MV-4-11 (cell line): ENCODE measurements around the gene MCC.

Experiments used
- DNase-seq: peaks from one replicate; lab custom pipeline; 2025; lab: John Stamatoyannopoulos, UW

The MCC gene

DNA sequence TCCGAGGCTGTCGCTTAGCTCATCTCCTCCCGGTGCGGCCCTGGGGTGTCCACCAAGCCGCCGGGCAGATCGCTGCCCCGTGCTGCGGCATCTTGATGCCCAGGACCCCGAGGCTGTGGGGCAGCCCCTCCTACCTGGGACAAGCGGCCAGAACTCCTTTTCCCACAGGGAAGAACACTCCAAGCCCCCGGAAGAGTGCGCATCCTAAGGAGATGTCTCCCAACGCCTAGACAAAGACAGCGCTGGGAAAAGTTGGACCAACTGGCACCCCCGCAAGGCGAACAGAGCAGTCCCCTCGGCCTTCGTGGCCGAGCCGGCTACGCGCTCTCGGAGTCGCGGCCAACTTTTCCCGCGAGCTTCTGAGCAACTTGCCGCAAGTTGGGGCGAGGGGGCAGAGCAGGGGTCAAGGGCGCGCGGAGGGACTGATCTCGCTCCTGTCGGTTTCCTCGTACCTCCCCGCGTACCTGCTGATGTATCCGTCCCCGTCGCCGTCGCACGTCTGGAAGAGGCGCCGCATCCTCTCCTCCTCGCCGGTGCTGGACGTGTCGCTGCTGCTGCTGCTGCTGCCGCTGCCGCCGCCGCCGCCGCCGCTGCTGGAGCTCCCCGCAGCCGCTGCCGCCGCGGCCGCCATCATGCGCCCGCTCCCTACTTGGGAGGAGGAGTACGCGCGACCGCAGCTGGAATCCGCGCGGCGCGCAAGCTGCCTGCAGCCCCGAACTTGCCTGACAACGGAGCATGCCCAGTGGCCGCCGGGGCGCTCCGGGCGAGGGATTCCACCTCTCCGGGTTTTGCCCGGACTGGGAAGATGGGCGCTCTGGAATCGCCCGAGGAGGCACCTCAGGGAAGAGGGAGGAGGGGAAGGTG lies at the start of gene MCC:
Gene MCC, minus strand, starts transcription at position 673 of the 864 bp plus-strand sequence.
- peak; percentile 17 for DNase-seq

DNA sequence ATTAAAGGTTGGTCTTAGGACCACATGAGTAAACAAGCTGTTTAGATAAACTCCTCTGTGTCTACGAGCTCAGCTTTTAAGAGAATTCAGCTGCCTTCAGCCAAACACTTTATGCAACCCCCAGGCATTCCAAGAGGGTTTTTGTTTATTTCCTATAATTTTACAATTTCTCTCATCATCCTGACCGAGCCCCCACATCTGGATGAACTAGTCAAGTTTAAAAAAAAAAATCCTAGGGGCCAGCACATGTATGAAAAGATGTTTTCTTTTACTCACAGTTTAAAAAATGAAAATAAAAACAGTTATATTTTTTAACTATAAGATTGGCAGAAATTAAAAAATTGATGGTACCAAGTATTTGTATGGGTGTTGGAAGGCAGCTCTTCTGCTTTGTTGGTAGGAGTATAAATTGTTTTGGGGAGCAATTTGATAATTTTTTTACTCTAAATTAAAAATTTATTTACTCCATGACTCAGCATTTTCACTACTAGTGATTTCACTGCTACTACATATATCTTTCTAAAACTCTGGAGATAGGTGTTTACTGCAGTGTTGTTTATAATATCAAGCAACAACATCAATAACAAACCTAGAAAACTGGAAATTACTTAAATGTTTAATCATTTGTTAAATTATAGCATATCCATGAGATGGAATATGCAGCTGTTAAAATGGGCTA lies 43.4 kb upstream of the MCC start:
- no peak for DNase-seq

- no peak for DNase-seq
These were observed 39.5 kb upstream of the MCC start for GRCh38 chr5:113527746-113528145.

GRCh38 chr5:113526421-113526820 lies 38.2 kb upstream of the MCC start:
- no peak for DNase-seq

DNA sequence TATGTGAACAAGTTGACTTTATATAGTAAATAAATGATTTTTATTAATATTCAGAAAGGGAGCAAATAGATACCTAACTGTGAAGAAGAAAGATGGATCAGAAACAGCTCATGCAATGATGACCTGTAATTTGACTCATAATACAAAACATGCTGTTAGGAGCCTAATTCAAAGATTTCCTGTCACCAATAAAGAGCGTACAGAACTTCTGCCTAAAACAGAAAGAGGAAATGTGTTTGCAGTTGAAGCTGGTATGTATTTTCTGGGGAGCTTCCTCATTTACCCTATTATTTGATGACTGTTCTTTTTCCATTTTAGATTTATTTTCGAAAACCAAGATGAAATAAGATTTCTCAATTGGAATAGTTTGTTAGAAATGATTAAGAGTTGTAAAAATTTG lies 36.7 kb upstream of the MCC start:
- peak; percentile 89 for DNase-seq

GRCh38 chr5:113523168-113523567 lies 34.9 kb upstream of the MCC start:
- no peak for DNase-seq

- DNase-seq: no peak
These were observed 32.6 kb upstream of the MCC start for GRCh38 chr5:113520899-113521298.

- DNase-seq: no peak
These were observed 32.2 kb upstream of the MCC start for GRCh38 chr5:113520429-113520828.

DNA sequence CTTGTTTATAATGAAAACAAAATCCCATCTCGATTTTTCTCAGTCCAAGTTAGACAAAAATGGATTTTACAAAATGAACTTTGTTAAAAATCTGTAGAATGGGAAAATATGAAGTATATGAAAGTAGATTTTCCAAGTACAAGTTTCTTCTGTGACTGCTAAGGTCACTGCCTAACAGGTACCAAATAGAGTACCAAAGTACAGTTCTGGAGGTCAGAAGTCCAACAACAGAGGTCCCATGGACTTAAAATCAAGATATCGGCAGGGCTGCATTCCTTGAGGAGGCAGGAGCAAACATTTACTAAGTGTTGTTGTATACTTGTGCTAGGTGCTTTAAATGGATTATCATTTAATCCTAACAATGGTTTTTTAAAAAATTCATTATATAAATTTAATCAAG lies 31.2 kb upstream of the MCC start:
- no peak for DNase-seq

DNA sequence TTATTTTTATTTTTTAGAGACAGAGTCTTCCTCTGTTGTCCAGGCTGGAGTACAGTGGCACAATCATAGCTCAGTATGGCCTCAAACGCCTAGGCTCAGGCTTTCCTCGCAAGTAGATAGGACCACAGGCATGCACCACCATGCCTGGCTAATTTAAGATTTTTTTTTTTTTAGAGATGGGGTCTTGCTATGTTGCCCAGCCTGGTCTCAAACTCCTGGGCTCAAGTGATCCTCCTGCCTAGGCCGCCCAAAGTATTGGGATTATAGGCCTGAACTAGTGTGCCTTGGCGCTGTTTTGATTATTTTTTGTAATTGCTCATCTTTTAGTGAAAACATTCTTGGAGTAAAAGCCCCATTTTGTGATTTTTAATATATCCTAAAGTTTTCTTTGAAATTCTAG lies 30.6 kb upstream of the MCC start:
- DNase-seq: no peak

DNA sequence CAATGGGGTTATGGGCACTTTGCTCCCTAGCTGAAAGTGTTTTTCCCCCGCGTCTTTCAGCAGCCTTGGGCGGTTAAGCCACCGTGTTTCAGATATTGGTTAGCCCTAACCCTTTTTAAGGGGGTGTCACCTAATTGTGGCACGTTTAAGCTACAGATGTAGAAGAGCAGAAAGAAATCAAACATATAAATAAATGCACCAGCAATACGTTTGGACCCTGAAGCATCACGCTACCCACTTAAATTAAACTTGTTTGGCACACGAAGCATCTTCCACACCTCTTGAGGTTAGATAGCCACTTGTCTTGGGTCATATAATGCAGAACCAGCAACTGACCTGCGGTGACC lies 26.0 kb upstream of the MCC start:
- no peak for DNase-seq

DNA sequence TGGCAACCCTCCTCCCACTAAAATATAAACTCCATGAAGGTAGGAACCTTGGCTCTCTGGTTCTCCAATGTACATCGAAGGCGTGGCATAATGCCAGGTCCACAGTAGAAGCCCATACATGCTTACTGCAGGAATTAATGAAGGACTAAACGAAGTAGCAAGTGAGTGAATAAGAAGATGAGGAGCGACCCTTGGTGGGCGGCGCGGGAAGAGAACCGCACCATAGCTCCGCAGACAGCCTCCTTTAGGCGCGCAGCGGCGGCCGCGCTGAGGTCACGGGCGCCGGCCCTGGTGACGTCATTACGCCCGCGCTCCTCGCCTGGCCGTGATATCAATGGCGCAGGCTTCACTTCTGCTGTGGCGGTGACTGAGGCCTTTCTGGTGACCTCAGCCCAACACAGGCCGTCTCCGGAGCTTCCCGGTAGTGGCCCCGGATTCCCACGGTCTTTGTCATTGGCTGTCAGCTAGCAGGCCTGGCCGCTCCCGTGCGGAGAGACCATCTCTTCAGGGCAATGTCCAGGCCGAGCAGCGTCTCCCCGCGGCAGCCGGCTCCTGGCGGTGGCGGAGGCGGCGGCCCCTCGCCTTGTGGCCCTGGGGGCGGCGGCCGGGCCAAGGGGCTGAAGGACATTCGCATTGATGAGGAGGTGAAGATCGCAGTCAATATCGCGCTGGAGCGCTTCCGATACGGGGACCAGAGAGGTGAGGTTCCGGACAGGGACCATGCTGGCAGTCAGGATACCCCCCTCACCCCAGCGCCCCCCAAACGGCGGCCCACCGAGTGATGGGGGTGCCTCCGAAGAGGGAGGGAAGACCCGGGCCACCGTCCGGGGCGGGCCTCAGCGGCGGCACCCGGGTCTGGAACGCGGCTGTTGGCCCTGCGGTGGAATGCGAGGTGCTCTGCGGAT lies 25.4 kb upstream of the MCC start, which contains the start of gene YTHDC2:
Gene YTHDC2, plus strand, starts transcription at position 311 of the 905 bp plus-strand sequence. Its CDS starts 202 bp downstream, at position 513.
- peak; percentile 88 for DNase-seq

DNA sequence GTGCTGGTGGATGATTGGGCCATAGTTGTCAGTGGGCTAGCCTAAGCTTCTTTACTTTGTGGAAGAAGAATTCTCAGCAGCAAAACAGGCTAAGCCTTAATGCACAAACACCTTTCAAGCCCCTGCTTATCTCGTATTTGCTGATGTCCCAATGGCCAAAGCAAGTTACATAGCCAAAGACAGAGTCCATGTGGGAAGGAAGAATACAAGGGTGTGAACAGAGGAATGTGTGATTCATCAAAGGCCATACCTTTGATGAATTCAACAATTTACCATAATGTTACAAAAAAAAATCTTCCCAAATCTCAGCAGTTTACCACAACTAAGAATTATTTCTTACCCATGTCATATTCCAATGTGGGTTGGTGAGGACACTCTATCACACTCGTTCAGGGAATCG lies 24.1 kb upstream of the MCC start:
- no peak for DNase-seq

DNA sequence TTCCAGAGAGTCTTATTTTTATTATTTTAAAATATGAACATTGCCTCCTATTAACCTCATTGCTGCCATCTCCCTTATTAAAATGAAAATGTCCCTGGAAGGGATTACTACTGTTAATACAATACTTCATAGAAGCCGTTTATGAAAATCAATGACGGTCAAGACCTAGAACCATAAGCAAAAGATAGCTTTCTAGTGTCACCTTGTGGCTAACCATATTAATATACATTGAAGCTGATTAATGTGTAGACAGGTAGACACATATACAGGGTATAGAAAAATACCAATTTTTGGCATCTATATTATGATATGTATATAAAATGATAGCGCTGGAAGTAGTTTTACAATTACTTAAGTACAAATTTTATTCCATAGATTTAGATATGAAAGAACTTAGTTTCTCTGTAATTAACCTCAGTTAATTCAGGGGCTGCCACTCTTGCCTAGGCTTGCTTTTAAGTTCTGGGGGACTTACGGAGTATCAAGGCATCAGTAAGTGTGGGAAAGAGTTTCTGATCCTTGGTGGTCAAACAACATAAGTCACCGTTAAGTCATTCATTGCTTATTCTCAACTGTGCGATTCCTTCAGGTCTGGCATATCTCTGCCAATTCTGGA lies 22.7 kb upstream of the MCC start:
- DNase-seq: peak; percentile 24

DNA sequence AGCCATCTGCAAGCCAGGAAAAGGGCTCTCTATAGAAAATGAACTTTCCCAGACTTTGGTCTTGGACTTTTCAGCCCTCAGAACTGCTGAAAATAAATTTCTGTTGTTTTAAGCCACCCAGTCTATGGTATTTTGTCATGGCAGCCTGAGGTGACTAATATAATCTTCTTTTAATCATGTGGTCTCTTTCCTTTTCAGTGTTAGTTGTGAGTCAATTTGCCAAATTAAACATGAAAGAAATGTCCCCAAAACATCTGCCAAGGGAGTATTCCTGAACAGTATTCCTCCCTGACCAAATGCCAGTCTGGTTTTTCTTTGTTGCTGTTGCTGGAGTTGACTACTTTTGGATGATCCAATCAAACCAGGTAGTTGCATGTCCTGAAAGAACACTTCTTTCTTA lies 20.5 kb upstream of the MCC start:
- DNase-seq: peak; percentile 4

- DNase-seq: peak; percentile 77
These were observed 19.3 kb upstream of the MCC start for GRCh38 chr5:113507601-113508000.

DNA sequence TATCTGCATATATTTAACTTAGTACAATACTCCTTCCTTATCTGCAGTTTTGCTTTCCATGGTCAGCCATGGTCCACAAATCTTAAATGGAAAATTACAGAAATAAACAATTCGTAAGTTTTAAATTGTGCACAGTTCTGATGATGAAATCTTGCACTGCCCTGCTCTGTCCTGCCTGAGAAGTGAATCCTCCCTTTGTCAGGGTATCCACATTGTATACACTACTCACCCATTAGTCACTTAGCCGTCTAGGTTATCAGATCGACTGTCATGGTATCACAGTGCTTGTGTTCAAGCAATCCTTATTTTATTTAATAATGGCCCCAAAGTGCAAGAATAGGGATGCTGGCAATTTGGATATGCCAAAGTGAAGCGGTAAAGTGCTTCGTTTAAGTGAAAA lies 16.9 kb upstream of the MCC start:
- DNase-seq: no peak

GRCh38 chr5:113503146-113503545 lies 14.9 kb upstream of the MCC start:
- no peak for DNase-seq

- DNase-seq: no peak
These were observed 13.8 kb upstream of the MCC start for GRCh38 chr5:113502073-113502472.

GRCh38 chr5:113495422-113495841 lies 7.2 kb upstream of the MCC start:
- no peak for DNase-seq

- no peak for DNase-seq
These were observed 5.2 kb upstream of the MCC start for GRCh38 chr5:113493446-113493845.

- no peak for DNase-seq
These were observed 2.8 kb upstream of the MCC start for GRCh38 chr5:113491022-113491421.
